GM12875 (cell line): ENCODE results near the gene PNPLA7.

Source experiments
- H3K4me3 ChIP-seq: one replicate; pipeline ENCODE4 v1.5.1; 2011; ENCODE audit warnings: low read depth, low read length, control low read depth
- CTCF ChIP-seq: IDR thresholded peaks from 2 replicates; pipeline ENCODE4 v1.5.1; 2011; ENCODE audit warnings: low read depth, mild to moderate bottlenecking, control low read depth, inconsistent platforms, low read length, moderate library complexity, borderline replicate concordance; ENCODE audit not compliant: insufficient read depth

PNPLA7 gene

GRCh38 chr9:137484551-137485315 lies 65.5 kb downstream of the PNPLA7 start:
- no peak overlapping the region for H3K4me3 ChIP-seq
- no peak for TF ChIP-seq CTCF

- H3K4me3 ChIP-seq, result no peak overlapping the region
- no peak for TF ChIP-seq CTCF
These were observed 68.0 kb downstream of the PNPLA7 start for GRCh38 chr9:137482094-137482781.

GRCh38 chr9:137480686-137481683 lies 69.2 kb downstream of the PNPLA7 start:
- H3K4me3 ChIP-seq, result no peak overlapping the region
- TF ChIP-seq CTCF, result no peak

- H3K4me3 ChIP-seq, result no peak overlapping the region
- no peak for TF ChIP-seq CTCF
These were observed 70.1 kb downstream of the PNPLA7 start for GRCh38 chr9:137479892-137480685.

- TF ChIP-seq CTCF, result no peak
- H3K4me3 ChIP-seq, result no peak overlapping the region
These were observed 71.0 kb downstream of the PNPLA7 start for GRCh38 chr9:137478962-137479861.
